Suprapubic skin (tissue), 4 donors: ENCODE measurements around the gene ZNF777. TPM values are rescaled to one million over a fixed set of nuclear protein-coding genes. Genes with fewer than 3 reads are reported as not detected.

ENCODE experiments used
- DNase-seq, 2 donors: peaks; one replicate each; pipeline ENCODE4 v3.0.0-alpha.2; 2019; ENCODE audit warnings: low spot score in 2 of 2
- H3K27ac ChIP-seq: fragments of 200-600 bp; sonication (generic); one replicate; pipeline ENCODE4 v1.5.1; 2019
- H3K27me3 ChIP-seq: fragments of 200-600 bp; sonication (generic); one replicate; pipeline ENCODE4 v1.5.1; 2019
- H3K36me3 ChIP-seq: fragments of 200-600 bp; sonication (generic); one replicate; pipeline ENCODE4 v1.5.1; 2019
- H3K4me1 ChIP-seq: fragments of 200-600 bp; sonication (generic); one replicate; pipeline ENCODE4 v1.5.1; 2019
- H3K4me3 ChIP-seq: fragments of 200-600 bp; sonication (generic); one replicate; pipeline ENCODE4 v1.5.1; 2019; ENCODE audit warnings: mild to moderate bottlenecking
- H3K9me3 ChIP-seq: fragments of 200-600 bp; sonication (generic); one replicate; pipeline ENCODE4 v1.5.1; 2019
- CTCF ChIP-seq, 2 donors: fragments of 200-600 bp in 1 of 2; fragments of 450-650 bp in 1 of 2; sonication (generic) in 1 of 2; IDR thresholded peaks; one replicate each; pipeline ENCODE4 v1.5.1; 2016 to 2019; ENCODE audit warnings: antibody characterized with exemption in 2 of 2, mild to moderate bottlenecking in 1 of 2, moderate library complexity in 1 of 2
- EP300 ChIP-seq: sonication (generic); formaldehyde crosslinking; IDR thresholded peaks from one replicate; pipeline ENCODE4 v1.6.1; 2017; ENCODE audit warnings: antibody characterized with exemption
- POLR2A ChIP-seq, 2 donors: fragments of 450-650 bp; IDR thresholded peaks; one replicate each; pipeline ENCODE4 v1.6.1; 2017; ENCODE audit warnings: antibody characterized with exemption in 2 of 2, mild to moderate bottlenecking in 2 of 2, moderate library complexity in 2 of 2
- POLR2AphosphoS5 ChIP-seq, 3 donors: sonication (generic); formaldehyde crosslinking; IDR thresholded peaks; one replicate each; pipeline ENCODE4 v1.6.1; 2017; ENCODE audit warnings: antibody characterized with exemption in 3 of 3
- WGBS: methylation state at CpG from one replicate; pipeline ENCODE4 v1.1.5; 2018; 5-methylcytosine and 5-hydroxymethylcytosine counted together
- total RNA-seq, 4 donors: library from RNA; depleted of rRNA; stranded (reverse); fragments of >200 nt; gene quantifications; one replicate each; pipeline ENCODE4 v1.1.0, GENCODE V29; 2016

Gene ZNF777
- total RNA-seq, 4 donors from 2014 or later, result 11.6 to 16.4 (median 14.9) TPM

- Histone ChIP-seq H3K36me3 (peaks cover 28% of the 10 kb centered on the region), H3K27ac (no peak overlapping the region), H3K4me3 (no peak overlapping the region), H3K27me3 (no peaks in the 10 kb centered on the region), H3K9me3 (no peaks in the 10 kb centered on the region), H3K4me1 (no peaks in the 10 kb centered on the region)
- 80% methylated on average over 4 of the region's 4 CpGs for WGBS
- DNase-seq, result peak in 1 of 2 donors; percentile 20
- no peak for TF ChIP-seq POLR2AphosphoS5 (IDR thresholded peaks at IDR 0.05)
- TF ChIP-seq POLR2A (IDR thresholded peaks at IDR 0.05), result no peak
- TF ChIP-seq EP300, result no peak
- no peak for TF ChIP-seq CTCF (IDR thresholded peaks at IDR 0.05)
Measured at GRCh38 chr7:149440222-149440621, 20.6 kb downstream of the ZNF777 start.

GRCh38 chr7:149436358-149436757 lies 24.5 kb downstream of the ZNF777 start:
- H3K27ac ChIP-seq, result no peak overlapping the region
- H3K27me3 ChIP-seq, result no peaks in the 10 kb centered on the region
- H3K4me3 ChIP-seq, result no peak overlapping the region
- 94% methylated on average over 12 of the region's 15 CpGs for WGBS
- TF ChIP-seq CTCF (IDR thresholded peaks at IDR 0.05) (no peak), POLR2AphosphoS5 (IDR thresholded peaks at IDR 0.05) (no peak), POLR2A (IDR thresholded peaks at IDR 0.05) (no peak), EP300 (no peak)
- no peaks in the 10 kb centered on the region for H3K4me1 ChIP-seq
- H3K9me3 ChIP-seq, result no peaks in the 10 kb centered on the region
- DNase-seq, result peak in 1 of 2 donors; percentile 57
- H3K36me3 ChIP-seq, result peaks cover 50% of the 10 kb centered on the region

GRCh38 chr7:149433124-149433523 lies 27.7 kb downstream of the ZNF777 start:
- 90% methylated on average over 8 of the region's 8 CpGs for WGBS
- H3K4me1 ChIP-seq, result no peaks in the 10 kb centered on the region
- H3K27ac ChIP-seq, result no peak overlapping the region
- TF ChIP-seq CTCF (IDR thresholded peaks at IDR 0.05) (no peak), POLR2A (IDR thresholded peaks at IDR 0.05) (no peak), EP300 (no peak), POLR2AphosphoS5 (IDR thresholded peaks at IDR 0.05) (no peak)
- peaks cover 59% of the 10 kb centered on the region for H3K36me3 ChIP-seq
- no peak for DNase-seq
- no peaks in the 10 kb centered on the region for H3K9me3 ChIP-seq
- H3K27me3 ChIP-seq, result no peaks in the 10 kb centered on the region
- H3K4me3 ChIP-seq, result no peak overlapping the region

- no peak for TF ChIP-seq EP300
- TF ChIP-seq POLR2A (IDR thresholded peaks at IDR 0.05), result no peak
- no peak for TF ChIP-seq POLR2AphosphoS5 (IDR thresholded peaks at IDR 0.05)
- TF ChIP-seq CTCF (IDR thresholded peaks at IDR 0.05), result no peak
- H3K9me3 ChIP-seq, result no peaks in the 10 kb centered on the region
- H3K27me3 ChIP-seq, result no peaks in the 10 kb centered on the region
- no peak for DNase-seq
- WGBS, result 98% methylated on average over 8 of the region's 53 CpGs
- H3K36me3 ChIP-seq, result peaks cover 59% of the 10 kb centered on the region
- no peak overlapping the region for H3K27ac ChIP-seq
- H3K4me3 ChIP-seq, result no peak overlapping the region
- H3K4me1 ChIP-seq, result no peaks in the 10 kb centered on the region
Measured at GRCh38 chr7:149432121-149432691, 28.7 kb downstream of the ZNF777 start.

GRCh38 chr7:149431486-149432120 lies 29.3 kb downstream of the ZNF777 start:
- Histone ChIP-seq H3K27me3 (no peaks in the 10 kb centered on the region), H3K36me3 (peaks cover 57% of the 10 kb centered on the region), H3K4me1 (no peaks in the 10 kb centered on the region), H3K4me3 (no peak overlapping the region), H3K9me3 (no peaks in the 10 kb centered on the region), H3K27ac (no peak overlapping the region)
- WGBS, result 90% methylated on average over 25 of the region's 66 CpGs
- DNase-seq, result no peak
- no peak for TF ChIP-seq POLR2A (IDR thresholded peaks at IDR 0.05)
- no peak for TF ChIP-seq CTCF (IDR thresholded peaks at IDR 0.05)
- no peak for TF ChIP-seq POLR2AphosphoS5 (IDR thresholded peaks at IDR 0.05)
- TF ChIP-seq EP300, result no peak
